Heart right ventricle (tissue), 16 donors: Measurements from ENCODE around the gene KMT2B. TPM values are rescaled to one million over a fixed set of nuclear protein-coding genes. Genes with fewer than 3 reads are reported as not detected.

ENCODE experiments used
- ATAC-seq, 8 donors: fragments of 200-7000 bp; cut with Tn5 transposase; one replicate each; pipeline ENCODE4 v1.9.1; 2020; ENCODE audit warnings: mild to moderate bottlenecking in 8 of 8, moderate library complexity in 8 of 8, moderate number of reproducible peaks in 1 of 8
- DNase-seq, 2 donors: peaks; one replicate each; pipeline ENCODE4 v3.0.0-alpha.2; 2020
- H3K27ac ChIP-seq, 10 donors: fragments of 200-600 bp; sonication (generic) in 2 of 10; one replicate each; pipeline versions ENCODE4 v1.5.0 to v1.8.0; 2020 to 2022; ENCODE audit warnings: mild to moderate bottlenecking in 3 of 10
- H3K27me3 ChIP-seq, 7 donors: fragments of 200-600 bp; one replicate each; pipeline ENCODE4 v1.8.0; 2021 to 2022; ENCODE audit warnings: mild to moderate bottlenecking in 2 of 7
- H3K36me3 ChIP-seq, 9 donors: fragments of 200-600 bp; sonication (generic) in 1 of 9; one replicate each; pipeline versions ENCODE4 v1.5.0 to v1.8.0; 2020 to 2022; ENCODE audit warnings: mild to moderate bottlenecking in 2 of 9
- H3K4me1 ChIP-seq, 9 donors: fragments of 200-600 bp; sonication (generic) in 1 of 9; one replicate each; pipeline versions ENCODE4 v1.5.0 to v1.8.0; 2020 to 2022; ENCODE audit warnings: mild to moderate bottlenecking in 4 of 9
- H3K4me3 ChIP-seq, 10 donors: fragments of 200-600 bp; sonication (generic) in 2 of 10; one replicate each; pipeline versions ENCODE4 v1.5.0 to v1.8.0; 2020 to 2022; ENCODE audit warnings: mild to moderate bottlenecking in 7 of 10, moderate library complexity in 2 of 10
- H3K9me3 ChIP-seq, 11 donors: fragments of 200-600 bp in 10 of 11; sonication (generic) in 2 of 11; one replicate each; pipeline versions ENCODE4 v1.5.0 to v1.8.0; 2013 to 2022; ENCODE audit warnings: mild to moderate bottlenecking in 2 of 11, control low read depth in 1 of 11, moderate library complexity in 1 of 11
- WGBS, 2 donors: extraction: QIAGEN DNeasy Blood & Tissue Kit; methylation state at CpG; one replicate each; pipeline ENCODE4 v1.1.7; 2013; ENCODE audit warnings: inconsistent platforms in 1 of 2; 5-methylcytosine and 5-hydroxymethylcytosine counted together
- intact Hi-C, 10 donors: fragments of 100-400 bp; cut with DNase I; formaldehyde crosslinking; loops; one replicate each; pipeline versions ENCODE4 v1.11.1 to v1.14.2; 2022
- polyA plus RNA-seq, 2 donors: library from polyadenylated mRNA; stranded (reverse); fragments of 200-250 nt; gene quantifications; one replicate each; pipeline ENCODE4 v1.2.3, GENCODE V29; 2013
- total RNA-seq, 10 donors: library from RNA; stranded (reverse); fragmentation: NEBNext Ultra II Directional in 3 of 10; extraction: Animal tissue kit (Norgen Biotek cat#: 25700) in 3 of 10; gene quantifications; one replicate each; pipeline versions ENCODE4 v1.2.1 to v1.2.4, GENCODE V29; 2021 to 2023
- TF ChIP-seq, protein P1 (sequence below), 9 donors: fragments of 200-600 bp; sonication (generic) in 2 of 9; IDR thresholded peaks; one replicate each; pipeline versions ENCODE4 v1.5.0 to v1.8.0; 2021 to 2022; ENCODE audit warnings: antibody characterized with exemption in 9 of 9, mild to moderate bottlenecking in 5 of 9, moderate library complexity in 1 of 9
- donor health status: Arrhythmogenic right ventricular cardiomyopathy.
- donor health status: ischemic (EF 13 %, LVEDD 7.1; RV severe dilation, severe dysfunction).
- donor health status: healthy with polysubstance abuse.
- donor health status: DM: no; HTN: yes; CAD: no.
- donor health status: DM: no; HTN: no; CAD: no.
- donor health status: ischemic (EF 25% LVEDD 6.9; RV normal size, moderate dysfunction).
- donor health status: ischemic (EF 25% LVEDD 5.7; RV mildly dilated, moderate dysfunction).
- donor health status: healthy.
- donor health status: DM: yes; HTN: yes; CAD: no.
- donor health status: Ischemic cardiomyopathy.
- donor health status: ischemic (EF 35%, LVEDD 5.7; RV mildly dilated, moderate dysfunction).
- donor health status: nonischemic (EF 11% LVEDD 7.7; RV severe dilation, severe dysfunction).
- donor health status: DM: yes; HTN: yes; CAD: no.
- donor health status: PGD.
- donor health status: ischemic (EF 29% LVEDD 5.4; RV normal size, mild dysfunction).
- donor health status: nonischemic (EF 23%, LVEDD 6.1; RV moderate dilation, normal function).

Gene KMT2B
- total and polyA plus RNA-seq, 12 donors: 10.8 to 28.7 (median 14.8) TPM

DNA sequence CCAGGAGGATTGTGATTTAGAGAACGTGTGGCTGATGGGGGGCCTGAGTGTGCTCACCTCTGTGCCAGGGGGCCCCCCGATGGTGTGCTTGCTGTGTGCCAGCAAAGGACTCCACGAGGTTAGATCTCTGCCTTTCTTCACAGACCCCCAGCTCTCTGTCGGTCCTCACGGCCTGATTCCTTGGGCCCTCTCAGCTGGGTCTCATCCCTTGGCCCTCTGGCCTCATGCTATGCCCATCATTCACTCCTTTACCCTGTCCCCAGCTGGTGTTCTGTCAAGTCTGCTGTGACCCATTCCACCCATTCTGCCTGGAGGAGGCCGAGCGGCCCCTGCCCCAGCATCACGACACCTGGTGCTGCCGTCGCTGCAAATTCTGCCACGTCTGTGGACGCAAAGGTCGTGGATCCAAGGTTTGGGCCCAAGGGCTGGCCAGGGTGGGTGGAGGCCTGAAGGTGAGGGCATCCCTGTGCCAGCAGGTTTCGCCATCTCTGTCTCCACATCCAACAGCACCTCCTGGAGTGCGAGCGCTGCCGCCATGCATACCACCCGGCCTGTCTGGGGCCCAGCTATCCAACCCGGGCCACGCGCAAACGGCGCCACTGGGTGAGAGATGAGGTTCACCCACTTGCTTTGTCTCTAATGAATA, 7.5 kb downstream of the KMT2B start:
- 95 to 96% methylated on average over 23 of the region's 23 CpGs for WGBS, 2 donors
- Histone ChIP-seq H3K27me3 (no peaks in the 10 kb centered on the region), H3K36me3 (peaks cover 14 to 100% (median 90%) of the 10 kb centered on the region in 9 donors), H3K27ac (no peak overlapping the region), H3K4me3 (no peak overlapping the region), H3K9me3 (no peaks in the 10 kb centered on the region), H3K4me1 (no peaks in the 10 kb centered on the region)
- ATAC-seq (no peak), DNase-seq (no peak)
- intact Hi-C loops: no loop called here
- TF ChIP-seq, protein P1, sequence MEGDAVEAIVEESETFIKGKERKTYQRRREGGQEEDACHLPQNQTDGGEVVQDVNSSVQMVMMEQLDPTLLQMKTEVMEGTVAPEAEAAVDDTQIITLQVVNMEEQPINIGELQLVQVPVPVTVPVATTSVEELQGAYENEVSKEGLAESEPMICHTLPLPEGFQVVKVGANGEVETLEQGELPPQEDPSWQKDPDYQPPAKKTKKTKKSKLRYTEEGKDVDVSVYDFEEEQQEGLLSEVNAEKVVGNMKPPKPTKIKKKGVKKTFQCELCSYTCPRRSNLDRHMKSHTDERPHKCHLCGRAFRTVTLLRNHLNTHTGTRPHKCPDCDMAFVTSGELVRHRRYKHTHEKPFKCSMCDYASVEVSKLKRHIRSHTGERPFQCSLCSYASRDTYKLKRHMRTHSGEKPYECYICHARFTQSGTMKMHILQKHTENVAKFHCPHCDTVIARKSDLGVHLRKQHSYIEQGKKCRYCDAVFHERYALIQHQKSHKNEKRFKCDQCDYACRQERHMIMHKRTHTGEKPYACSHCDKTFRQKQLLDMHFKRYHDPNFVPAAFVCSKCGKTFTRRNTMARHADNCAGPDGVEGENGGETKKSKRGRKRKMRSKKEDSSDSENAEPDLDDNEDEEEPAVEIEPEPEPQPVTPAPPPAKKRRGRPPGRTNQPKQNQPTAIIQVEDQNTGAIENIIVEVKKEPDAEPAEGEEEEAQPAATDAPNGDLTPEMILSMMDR (IDR thresholded peaks at IDR 0.05): no peak

DNA sequence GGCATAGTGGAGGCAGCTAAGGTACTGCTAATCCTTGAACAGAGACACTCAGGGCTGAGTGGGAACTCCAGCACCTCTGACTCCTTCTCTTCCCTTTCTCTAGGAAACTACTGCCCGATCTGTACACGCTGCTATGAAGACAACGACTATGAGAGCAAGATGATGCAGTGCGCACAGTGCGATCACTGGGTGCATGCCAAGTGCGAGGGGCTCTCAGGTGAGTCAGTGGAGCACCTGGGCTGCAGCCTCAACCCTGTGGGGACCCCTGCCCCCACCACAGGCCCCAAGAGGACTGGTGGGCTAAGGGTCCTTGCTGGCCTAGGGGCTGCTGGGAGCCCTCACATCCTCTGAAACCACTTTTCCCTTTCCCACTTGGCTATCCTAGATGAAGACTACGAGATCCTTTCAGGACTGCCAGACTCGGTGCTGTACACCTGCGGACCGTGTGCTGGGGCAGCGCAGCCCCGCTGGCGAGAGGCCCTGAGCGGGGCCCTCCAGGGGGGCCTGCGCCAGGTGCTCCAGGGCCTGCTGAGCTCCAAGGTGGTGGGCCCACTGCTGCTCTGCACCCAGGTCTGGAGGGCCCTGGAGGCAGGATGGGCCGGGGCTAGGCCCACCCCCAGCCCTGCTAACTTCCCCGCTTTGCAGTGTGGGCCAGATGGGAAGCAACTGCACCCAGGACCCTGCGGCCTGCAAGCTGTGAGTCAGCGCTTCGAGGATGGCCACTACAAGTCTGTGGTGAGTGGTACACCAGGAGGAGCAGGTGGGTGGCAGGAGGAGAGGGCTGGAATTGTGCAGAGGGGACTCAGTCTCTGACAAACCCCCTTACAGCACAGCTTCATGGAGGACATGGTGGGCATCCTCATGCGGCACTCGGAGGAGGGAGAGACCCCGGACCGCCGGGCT, 9.5 kb downstream of the KMT2B start:
- H3K27ac ChIP-seq: no peak overlapping the region
- no peaks in the 10 kb centered on the region for H3K27me3 ChIP-seq
- no peaks in the 10 kb centered on the region for H3K9me3 ChIP-seq
- TF ChIP-seq, protein P1 (IDR thresholded peaks at IDR 0.05): no peak
- 95% methylated on average over 25 of the region's 25 CpGs for WGBS, 2 donors
- ATAC-seq (peak in 1 of 8 donors; percentile 5), DNase-seq (no peak)
- no peak overlapping the region for H3K4me3 ChIP-seq
- no peaks in the 10 kb centered on the region for H3K4me1 ChIP-seq
- intact Hi-C loops: no loop called here
- H3K36me3 ChIP-seq: peaks cover 14 to 100% (median 98%) of the 10 kb centered on the region in 9 donors

DNA sequence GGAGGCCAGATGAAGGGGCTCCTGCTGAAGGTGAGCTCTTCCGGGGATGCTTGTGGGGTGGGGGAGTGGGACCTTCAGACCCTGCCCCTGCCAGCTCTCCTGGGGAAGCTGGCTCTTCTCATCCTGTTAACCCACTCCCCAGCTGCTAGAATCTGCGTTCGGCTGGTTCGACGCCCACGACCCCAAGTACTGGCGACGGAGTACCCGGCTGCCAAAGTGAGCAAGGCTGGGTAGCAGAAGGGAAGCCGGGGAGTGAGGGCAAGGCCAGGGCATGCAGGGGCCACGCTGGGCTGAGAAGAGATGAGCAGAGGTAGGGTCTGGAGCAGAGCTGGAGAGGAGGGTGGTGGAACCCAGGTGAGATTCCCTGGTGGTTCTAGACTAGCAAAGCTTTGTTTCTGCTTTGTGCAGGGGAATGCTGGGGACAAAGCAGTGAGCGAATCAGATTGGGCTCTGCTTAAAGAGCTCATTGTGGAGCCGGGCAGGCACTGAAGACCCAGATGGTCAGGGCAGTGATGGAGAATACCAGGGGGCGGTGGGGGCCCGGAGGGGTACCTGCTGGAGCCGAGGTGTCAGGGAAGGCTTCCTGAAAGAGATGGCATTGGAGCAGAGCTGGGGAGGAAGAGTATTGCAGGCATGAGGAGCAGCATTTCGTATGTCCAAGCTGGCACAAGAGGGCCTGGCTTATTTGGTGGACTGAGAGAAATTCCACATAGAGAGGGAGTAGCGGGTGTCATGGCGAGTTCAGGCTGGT, 10.3 kb downstream of the KMT2B start:
- 92 to 93% methylated on average over 19 of the region's 19 CpGs for WGBS, 2 donors
- H3K9me3 ChIP-seq: no peaks in the 10 kb centered on the region
- H3K4me1 ChIP-seq: no peaks in the 10 kb centered on the region
- H3K36me3 ChIP-seq: peaks cover 14 to 100% (median 96%) of the 10 kb centered on the region in 9 donors
- DNase-seq: no peak
- TF ChIP-seq, protein P1 (IDR thresholded peaks at IDR 0.05): no peak
- H3K27me3 ChIP-seq: no peaks in the 10 kb centered on the region
- intact Hi-C loops: loop anchor here in 1 of 10 donors (2.0 kb wide), 1 partner anchor 69 kb away; no protein-coding TSS in a partner anchor
- no peak overlapping the region for H3K4me3 ChIP-seq
- no peak overlapping the region for H3K27ac ChIP-seq
- no peak for ATAC-seq

DNA sequence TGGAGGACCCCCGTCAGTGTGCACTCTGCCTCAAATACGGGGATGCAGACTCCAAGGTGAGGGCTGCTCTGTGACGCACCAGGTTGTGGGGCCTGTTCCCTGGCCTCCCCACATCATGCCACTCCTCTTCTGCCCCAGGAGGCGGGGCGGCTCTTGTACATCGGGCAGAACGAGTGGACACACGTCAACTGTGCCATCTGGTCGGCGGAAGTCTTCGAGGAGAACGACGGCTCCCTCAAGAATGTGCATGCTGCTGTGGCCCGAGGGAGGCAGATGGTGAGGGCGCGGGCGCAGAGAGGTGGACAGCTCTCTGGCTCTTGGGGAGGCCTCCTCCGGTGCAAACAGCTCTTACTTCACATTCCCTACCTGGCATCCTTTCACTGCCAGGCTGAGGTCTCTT, 11.2 kb downstream of the KMT2B start:
- intact Hi-C loops: loop anchor here in 1 of 10 donors (2.0 kb wide), 1 partner anchor 68 kb away; no protein-coding TSS in a partner anchor
- ATAC-seq (no peak), DNase-seq (no peak)
- Histone ChIP-seq H3K9me3 (no peaks in the 10 kb centered on the region), H3K27ac (no peak overlapping the region), H3K4me3 (no peak overlapping the region), H3K4me1 (no peaks in the 10 kb centered on the region), H3K27me3 (no peaks in the 10 kb centered on the region), H3K36me3 (peaks cover 8 to 100% (median 91%) of the 10 kb centered on the region in 9 donors)
- TF ChIP-seq, protein P1 (IDR thresholded peaks at IDR 0.05): no peak
- 90 to 93% methylated on average over 18 of the region's 18 CpGs for WGBS, 2 donors
